ENCODE results near the gene FAR1.

Gene FAR1

DNA sequence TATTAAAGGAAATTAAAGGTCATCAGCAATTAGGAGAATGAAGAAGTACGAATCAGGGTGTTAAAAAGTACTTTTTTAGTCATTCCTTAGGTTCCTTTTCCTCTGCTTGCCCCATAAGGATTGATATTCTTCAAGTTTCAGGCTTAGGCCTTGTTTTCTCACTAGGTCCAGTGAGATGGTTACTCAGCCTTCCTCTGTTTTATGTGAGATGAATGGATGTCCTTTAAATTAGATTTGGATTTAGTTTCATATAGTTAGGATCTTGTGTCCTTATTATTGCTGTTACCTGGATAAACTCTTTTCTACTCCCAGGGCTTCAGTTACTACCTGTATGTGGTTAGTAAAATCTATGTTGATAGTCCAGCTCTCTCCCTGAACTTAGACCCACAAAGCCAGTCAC lies 29.2 kb downstream of the FAR1 start:
- Histone ChIP-seq H3F3A (ENCODE audit: insufficient read depth, low read length) (no peaks in the 10 kb centered on the region), H3K9me2 (ENCODE audit: low read depth, low read length) (no peaks in the 10 kb centered on the region), H3K9me3 (ENCODE audit: low read length) (no peaks in the 10 kb centered on the region), H3K4me2 (ENCODE audit: low read length) (no peak overlapping the region), H3K9ac (ENCODE audit: low read length) (no peak overlapping the region), H3K4me1 (ENCODE audit: insufficient read depth, low read length, severe bottlenecking) (no peaks in the 10 kb centered on the region), H2AFZ (ENCODE audit: low read length) (no peak overlapping the region), H4K20me1 (ENCODE audit: insufficient read depth, low read length) (no peaks in the 10 kb centered on the region), H3K79me2 (ENCODE audit: insufficient read depth, low read length) (peaks cover 17% of the 10 kb centered on the region), H3K36me3 (ENCODE audit: insufficient read depth, low read length) (peaks cover 74% of the 10 kb centered on the region), H3K27ac (ENCODE audit: low read depth, low read length, poor library complexity, severe bottlenecking) (no peak overlapping the region), H3K4me3 (ENCODE audit: low read depth, low read length, poor library complexity, severe bottlenecking) (no peak overlapping the region), H3K27me3 (ENCODE audit: insufficient read depth, low read length) (no peaks in the 10 kb centered on the region)
- TF ChIP-seq, protein P1, sequence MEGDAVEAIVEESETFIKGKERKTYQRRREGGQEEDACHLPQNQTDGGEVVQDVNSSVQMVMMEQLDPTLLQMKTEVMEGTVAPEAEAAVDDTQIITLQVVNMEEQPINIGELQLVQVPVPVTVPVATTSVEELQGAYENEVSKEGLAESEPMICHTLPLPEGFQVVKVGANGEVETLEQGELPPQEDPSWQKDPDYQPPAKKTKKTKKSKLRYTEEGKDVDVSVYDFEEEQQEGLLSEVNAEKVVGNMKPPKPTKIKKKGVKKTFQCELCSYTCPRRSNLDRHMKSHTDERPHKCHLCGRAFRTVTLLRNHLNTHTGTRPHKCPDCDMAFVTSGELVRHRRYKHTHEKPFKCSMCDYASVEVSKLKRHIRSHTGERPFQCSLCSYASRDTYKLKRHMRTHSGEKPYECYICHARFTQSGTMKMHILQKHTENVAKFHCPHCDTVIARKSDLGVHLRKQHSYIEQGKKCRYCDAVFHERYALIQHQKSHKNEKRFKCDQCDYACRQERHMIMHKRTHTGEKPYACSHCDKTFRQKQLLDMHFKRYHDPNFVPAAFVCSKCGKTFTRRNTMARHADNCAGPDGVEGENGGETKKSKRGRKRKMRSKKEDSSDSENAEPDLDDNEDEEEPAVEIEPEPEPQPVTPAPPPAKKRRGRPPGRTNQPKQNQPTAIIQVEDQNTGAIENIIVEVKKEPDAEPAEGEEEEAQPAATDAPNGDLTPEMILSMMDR (IDR thresholded peaks at IDR 0.05; ENCODE audit: low read length) = no peak
- TF ChIP-seq EZH2 (IDR thresholded peaks at IDR 0.05; ENCODE audit: borderline replicate concordance, low read length) = no peak

DNA sequence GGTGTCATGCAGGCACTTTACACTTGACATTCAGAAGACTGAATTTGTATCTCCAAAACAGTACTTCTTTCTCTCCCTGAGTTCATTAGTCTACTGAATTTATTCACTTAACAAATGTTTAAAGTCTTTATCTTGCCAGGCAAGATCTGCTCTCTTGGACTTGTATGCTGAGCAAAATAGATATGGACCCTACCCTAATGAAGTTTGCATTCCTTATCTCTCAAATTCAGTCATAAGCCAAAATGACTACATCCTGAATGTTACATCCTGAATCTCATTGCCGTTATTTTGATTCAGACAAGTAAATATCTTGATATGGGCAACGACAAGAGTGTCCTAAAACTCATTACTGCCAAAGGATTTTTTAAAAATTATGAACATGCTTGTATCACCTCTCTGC lies 29.7 kb downstream of the FAR1 start:
- no peak overlapping the region for H3K9ac ChIP-seq (ENCODE audit: low read length)
- H3K36me3 ChIP-seq (ENCODE audit: insufficient read depth, low read length) = peaks cover 78% of the 10 kb centered on the region
- no peak for TF ChIP-seq EZH2 (IDR thresholded peaks at IDR 0.05; ENCODE audit: borderline replicate concordance, low read length)
- TF ChIP-seq, protein P1 (IDR thresholded peaks at IDR 0.05; ENCODE audit: low read length) = no peak
- H3F3A ChIP-seq (ENCODE audit: insufficient read depth, low read length) = no peaks in the 10 kb centered on the region
- H3K4me3 ChIP-seq (ENCODE audit: low read depth, low read length, poor library complexity, severe bottlenecking) = no peak overlapping the region
- no peak overlapping the region for H3K4me2 ChIP-seq (ENCODE audit: low read length)
- no peaks in the 10 kb centered on the region for H3K27me3 ChIP-seq (ENCODE audit: insufficient read depth, low read length)
- no peak overlapping the region for H2AFZ ChIP-seq (ENCODE audit: low read length)
- no peaks in the 10 kb centered on the region for H3K9me3 ChIP-seq (ENCODE audit: low read length)
- H3K9me2 ChIP-seq (ENCODE audit: low read depth, low read length) = no peaks in the 10 kb centered on the region
- no peaks in the 10 kb centered on the region for H3K4me1 ChIP-seq (ENCODE audit: insufficient read depth, low read length, severe bottlenecking)
- H3K27ac ChIP-seq (ENCODE audit: low read depth, low read length, poor library complexity, severe bottlenecking) = no peak overlapping the region
- H4K20me1 ChIP-seq (ENCODE audit: insufficient read depth, low read length) = no peaks in the 10 kb centered on the region
- peaks cover 13% of the 10 kb centered on the region for H3K79me2 ChIP-seq (ENCODE audit: insufficient read depth, low read length)

DNA sequence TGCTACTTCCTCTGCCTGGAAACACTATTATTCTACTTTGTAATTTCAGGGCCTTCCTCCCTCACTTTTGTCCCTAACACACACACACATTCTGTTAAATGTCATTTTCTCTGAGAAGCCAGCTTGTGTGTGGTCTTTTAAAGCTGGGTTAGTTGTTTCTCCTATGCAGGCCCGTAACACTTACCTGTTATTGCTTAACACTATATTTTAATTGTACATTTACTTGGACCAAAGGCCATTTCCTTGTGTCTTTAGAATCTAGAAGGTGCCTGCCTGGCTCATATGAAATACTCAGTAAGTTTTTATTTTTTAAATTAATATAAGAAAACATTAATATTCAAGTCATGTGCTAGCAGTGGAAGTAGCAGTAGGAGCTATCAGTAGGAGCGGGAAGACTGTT lies 30.6 kb downstream of the FAR1 start:
- no peaks in the 10 kb centered on the region for H3F3A ChIP-seq (ENCODE audit: insufficient read depth, low read length)
- H3K36me3 ChIP-seq (ENCODE audit: insufficient read depth, low read length) = peaks cover 83% of the 10 kb centered on the region
- H3K27me3 ChIP-seq (ENCODE audit: insufficient read depth, low read length) = no peaks in the 10 kb centered on the region
- no peak overlapping the region for H3K4me2 ChIP-seq (ENCODE audit: low read length)
- H3K9ac ChIP-seq (ENCODE audit: low read length) = no peak overlapping the region
- no peak overlapping the region for H2AFZ ChIP-seq (ENCODE audit: low read length)
- no peaks in the 10 kb centered on the region for H3K4me1 ChIP-seq (ENCODE audit: insufficient read depth, low read length, severe bottlenecking)
- H3K4me3 ChIP-seq (ENCODE audit: low read depth, low read length, poor library complexity, severe bottlenecking) = no peak overlapping the region
- no peak overlapping the region for H3K27ac ChIP-seq (ENCODE audit: low read depth, low read length, poor library complexity, severe bottlenecking)
- H3K79me2 ChIP-seq (ENCODE audit: insufficient read depth, low read length) = peaks cover 3% of the 10 kb centered on the region; the same call in 1 of the 2 replicates
- H3K9me3 ChIP-seq (ENCODE audit: low read length) = no peaks in the 10 kb centered on the region
- H4K20me1 ChIP-seq (ENCODE audit: insufficient read depth, low read length) = no peaks in the 10 kb centered on the region
- TF ChIP-seq, protein P1 (IDR thresholded peaks at IDR 0.05; ENCODE audit: low read length) = no peak
- no peak for TF ChIP-seq EZH2 (IDR thresholded peaks at IDR 0.05; ENCODE audit: borderline replicate concordance, low read length)
- no peaks in the 10 kb centered on the region for H3K9me2 ChIP-seq (ENCODE audit: low read depth, low read length)

Measured in OCI-LY1 (cell line).